GM19193 (cell line): ENCODE results near the gene ZNF576.

Experiments used
- POLR2A ChIP-seq: IDR thresholded peaks from 4 replicates; pipeline ENCODE4 v1.6.1; 2011; ENCODE audit not compliant: insufficient read depth, insufficient read length; ENCODE audit errors: extremely low read depth

The ZNF576 gene

GRCh38 chr19:43564800-43565199, 31.6 kb upstream of the ZNF576 start:
- TF ChIP-seq POLR2A = no peak

GRCh38 chr19:43569657-43570056, 26.7 kb upstream of the ZNF576 start:
- no peak for TF ChIP-seq POLR2A

- TF ChIP-seq POLR2A = no peak
Measured at GRCh38 chr19:43570174-43570791, 26.1 kb upstream of the ZNF576 start.

- TF ChIP-seq POLR2A = no peak
Measured at GRCh38 chr19:43572171-43572588, 24.2 kb upstream of the ZNF576 start.

DNA sequence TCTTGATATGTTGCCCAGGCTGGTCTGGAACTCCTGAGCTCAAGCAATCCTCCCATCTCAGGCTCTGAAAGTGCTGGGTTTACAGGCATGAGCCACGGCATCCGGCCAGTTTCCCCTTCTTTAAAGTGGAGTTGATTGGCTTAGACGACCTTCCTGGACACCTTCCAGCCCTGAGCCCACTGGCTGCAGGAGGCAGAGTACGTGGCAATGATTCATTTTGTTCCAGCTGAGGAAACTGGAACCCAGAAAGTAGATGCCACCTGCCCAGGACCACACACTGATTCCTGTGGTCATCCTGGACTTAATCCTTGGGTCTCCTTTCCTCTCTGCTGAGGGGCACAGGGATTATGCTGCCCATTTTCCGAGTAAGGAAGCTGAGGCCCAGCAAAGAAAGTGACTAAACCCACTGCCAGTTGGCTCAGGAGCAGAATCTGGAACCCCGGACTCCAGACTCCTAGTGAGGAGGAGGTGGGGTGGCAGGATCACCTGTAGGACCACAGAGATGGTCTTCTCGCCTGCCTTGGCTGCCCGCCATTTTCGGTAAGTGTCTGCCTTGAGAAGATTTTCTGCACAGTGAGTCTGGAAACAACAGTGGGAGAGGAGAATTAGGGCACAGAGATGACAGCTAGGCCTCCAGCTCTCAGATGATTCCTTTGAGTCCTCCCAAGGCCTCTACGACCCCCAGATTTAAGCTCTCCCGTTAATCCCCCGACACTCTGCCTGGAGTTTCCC, 21.8 kb upstream of the ZNF576 start:
- no peak for TF ChIP-seq POLR2A

- peak; percentile 62 for TF ChIP-seq POLR2A
Measured at GRCh38 chr19:43575156-43575950, 21.0 kb upstream of the ZNF576 start, which contains the start of the genes PINLYP and XRCC1. Gene PINLYP (plus strand): TSS chr19:43575801. CDS start chr19:43577192, 1,391 bp downstream. Gene XRCC1 (minus strand): TSS chr19:43575527. CDS start chr19:43575458, 69 bp downstream.

- TF ChIP-seq POLR2A = no peak
Measured at GRCh38 chr19:43575955-43576878, 20.2 kb upstream of the ZNF576 start.

DNA sequence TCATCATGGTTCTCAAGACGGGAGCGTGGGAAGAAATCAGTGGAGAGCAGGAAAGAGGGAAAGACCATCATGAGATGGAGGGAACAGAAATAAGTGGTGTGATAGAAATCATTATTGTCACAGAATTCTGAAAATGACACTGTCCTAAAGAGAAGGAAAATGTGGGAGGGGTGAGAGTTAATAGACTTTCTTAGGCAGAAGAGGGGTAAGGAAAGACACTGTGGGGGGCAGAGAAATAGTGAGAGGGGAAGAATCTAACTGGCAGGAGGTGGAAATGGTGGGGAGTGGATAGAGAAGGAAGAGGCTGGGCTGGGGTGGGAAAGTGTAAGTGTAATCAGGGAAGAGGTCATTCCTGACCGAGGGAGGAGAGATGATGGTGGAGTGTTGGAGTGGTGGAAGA, 17.6 kb upstream of the ZNF576 start:
- no peak for TF ChIP-seq POLR2A

- no peak for TF ChIP-seq POLR2A
Measured at GRCh38 chr19:43581467-43581866, 14.9 kb upstream of the ZNF576 start.

DNA sequence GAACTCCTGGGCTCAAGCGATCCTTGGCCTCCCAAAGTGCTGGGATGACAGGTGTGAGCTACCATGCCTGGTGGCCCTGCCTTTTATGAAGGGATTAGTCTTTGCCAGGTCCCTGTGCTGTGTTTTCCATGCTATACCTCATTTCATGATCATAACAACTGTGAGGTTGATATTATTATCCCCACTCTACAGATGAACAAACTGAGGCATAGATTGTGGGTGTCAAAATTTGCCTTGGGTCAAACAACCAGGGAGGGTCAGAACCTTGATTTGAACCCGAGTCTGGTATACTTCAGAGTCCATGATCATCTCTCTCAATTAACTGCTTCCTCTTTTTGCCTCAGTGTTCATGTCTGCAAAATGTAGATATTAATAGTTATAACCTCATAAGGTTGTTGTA, 13.9 kb upstream of the ZNF576 start:
- TF ChIP-seq POLR2A = no peak

- TF ChIP-seq POLR2A = no peak
Measured at GRCh38 chr19:43584484-43584883, 11.9 kb upstream of the ZNF576 start.

- no peak for TF ChIP-seq POLR2A
Measured at GRCh38 chr19:43586346-43586745, 10.0 kb upstream of the ZNF576 start.

DNA sequence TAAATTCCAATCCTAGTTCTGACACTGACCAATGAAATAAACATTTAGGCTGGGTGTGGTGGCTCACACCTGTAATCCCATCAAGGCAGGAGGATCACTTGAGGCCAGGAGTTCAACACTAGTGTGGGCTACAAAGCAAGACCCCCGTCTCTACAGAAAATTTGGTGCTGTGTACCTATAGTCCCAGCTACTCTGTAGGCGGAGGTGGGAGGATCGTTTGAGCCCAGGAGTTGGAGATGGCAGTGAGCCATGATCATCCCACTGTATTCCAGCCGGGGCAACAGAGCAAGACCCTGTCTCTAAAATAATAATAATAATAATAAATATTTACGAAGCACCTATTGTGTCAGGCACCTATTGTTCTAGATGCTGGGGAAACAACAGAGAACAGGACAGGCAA, 7.1 kb upstream of the ZNF576 start:
- TF ChIP-seq POLR2A = no peak

GRCh38 chr19:43589678-43590077, 6.7 kb upstream of the ZNF576 start:
- no peak for TF ChIP-seq POLR2A
